GM20000 (cell line): ENCODE data around the gene CDKAL1.

Experiments
- DNase-seq: peaks from one replicate; pipeline ENCODE4 v3.0.0; 2012; ENCODE audit warnings: low spot score
- TF ChIP-seq, protein P1 (sequence below): IDR thresholded peaks from 2 replicates; pipeline ENCODE4 v1.5.1; 2012; ENCODE audit warnings: mild to moderate bottlenecking, control low read depth; ENCODE audit errors: extremely low read depth, missing control alignments

CDKAL1 gene

DNA sequence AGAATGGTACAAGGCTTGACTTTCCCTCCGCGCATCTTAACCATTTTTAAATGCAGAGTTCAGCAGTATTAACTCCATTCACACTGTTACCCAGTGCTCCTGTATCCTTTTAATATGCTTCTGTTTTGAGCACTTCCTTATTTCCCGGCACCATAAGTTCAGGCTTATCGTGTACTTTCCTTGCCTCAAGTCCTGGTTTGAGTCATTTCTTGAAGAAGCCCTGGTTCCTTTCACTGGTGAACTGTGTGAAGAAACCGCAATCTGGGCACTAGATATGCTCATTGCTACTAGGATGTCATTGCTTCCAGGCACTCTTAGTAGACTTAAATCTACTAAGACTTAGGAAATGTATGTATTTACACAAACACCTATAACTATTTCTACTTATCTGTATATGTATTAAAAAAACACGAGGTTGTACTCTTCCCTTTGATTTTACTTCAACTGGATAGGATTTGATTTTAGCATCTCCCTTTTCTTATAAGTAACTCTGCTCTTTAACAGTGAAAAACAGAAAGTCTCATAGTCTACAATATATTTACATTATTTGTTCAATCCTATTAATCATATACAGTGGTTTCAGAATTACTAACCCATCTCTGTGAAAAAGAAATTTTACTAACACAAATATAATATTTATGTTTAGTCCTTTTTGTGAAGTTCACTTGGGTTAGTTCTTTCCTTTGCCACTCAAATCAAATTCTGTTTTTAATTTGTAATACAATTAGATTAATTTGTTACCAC lies 135.5 kb downstream of the CDKAL1 start:
- TF ChIP-seq, protein P1, sequence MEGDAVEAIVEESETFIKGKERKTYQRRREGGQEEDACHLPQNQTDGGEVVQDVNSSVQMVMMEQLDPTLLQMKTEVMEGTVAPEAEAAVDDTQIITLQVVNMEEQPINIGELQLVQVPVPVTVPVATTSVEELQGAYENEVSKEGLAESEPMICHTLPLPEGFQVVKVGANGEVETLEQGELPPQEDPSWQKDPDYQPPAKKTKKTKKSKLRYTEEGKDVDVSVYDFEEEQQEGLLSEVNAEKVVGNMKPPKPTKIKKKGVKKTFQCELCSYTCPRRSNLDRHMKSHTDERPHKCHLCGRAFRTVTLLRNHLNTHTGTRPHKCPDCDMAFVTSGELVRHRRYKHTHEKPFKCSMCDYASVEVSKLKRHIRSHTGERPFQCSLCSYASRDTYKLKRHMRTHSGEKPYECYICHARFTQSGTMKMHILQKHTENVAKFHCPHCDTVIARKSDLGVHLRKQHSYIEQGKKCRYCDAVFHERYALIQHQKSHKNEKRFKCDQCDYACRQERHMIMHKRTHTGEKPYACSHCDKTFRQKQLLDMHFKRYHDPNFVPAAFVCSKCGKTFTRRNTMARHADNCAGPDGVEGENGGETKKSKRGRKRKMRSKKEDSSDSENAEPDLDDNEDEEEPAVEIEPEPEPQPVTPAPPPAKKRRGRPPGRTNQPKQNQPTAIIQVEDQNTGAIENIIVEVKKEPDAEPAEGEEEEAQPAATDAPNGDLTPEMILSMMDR, result no peak
- DNase-seq, result no peak

DNA sequence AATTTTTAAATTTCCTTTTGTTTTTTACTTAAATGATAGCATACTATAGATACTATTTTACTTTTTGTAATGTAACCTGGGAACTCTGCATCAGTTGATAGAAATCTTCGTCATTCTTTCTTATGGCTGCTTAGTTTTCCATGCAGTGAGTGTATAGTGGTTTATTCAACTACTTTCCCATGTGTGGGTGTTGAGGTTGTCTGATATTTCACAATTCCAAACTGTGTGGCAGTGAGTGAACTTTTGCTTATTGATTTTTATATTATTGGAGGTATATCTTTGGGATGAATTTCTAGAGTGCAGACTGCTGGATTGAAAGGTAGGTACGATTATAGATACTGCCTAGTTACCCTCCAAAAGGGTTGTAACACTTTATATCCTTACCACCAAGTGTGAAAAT lies 136.5 kb downstream of the CDKAL1 start:
- TF ChIP-seq, protein P1, result no peak
- no peak for DNase-seq

DNA sequence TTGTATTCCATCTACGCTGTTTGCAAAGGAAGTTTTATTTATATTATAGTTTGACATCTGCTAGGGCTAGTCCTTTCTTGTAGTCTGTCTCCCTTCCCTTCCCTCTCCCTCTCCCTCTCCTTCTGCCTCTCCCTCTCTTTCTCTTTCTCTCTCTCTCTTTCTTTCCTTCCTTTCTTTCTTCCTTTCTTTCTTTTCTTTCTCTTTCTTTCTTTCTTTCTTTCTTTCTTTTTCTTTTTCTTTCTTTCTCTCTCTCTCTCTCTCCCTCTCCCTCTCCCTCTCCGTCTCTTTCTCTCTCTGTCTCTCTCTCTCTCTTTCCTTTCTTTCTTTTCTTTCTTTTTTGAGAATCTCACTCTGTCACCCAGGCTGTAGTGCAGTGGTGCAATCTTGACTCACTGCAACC lies 137.8 kb downstream of the CDKAL1 start:
- TF ChIP-seq, protein P1, result no peak

DNA sequence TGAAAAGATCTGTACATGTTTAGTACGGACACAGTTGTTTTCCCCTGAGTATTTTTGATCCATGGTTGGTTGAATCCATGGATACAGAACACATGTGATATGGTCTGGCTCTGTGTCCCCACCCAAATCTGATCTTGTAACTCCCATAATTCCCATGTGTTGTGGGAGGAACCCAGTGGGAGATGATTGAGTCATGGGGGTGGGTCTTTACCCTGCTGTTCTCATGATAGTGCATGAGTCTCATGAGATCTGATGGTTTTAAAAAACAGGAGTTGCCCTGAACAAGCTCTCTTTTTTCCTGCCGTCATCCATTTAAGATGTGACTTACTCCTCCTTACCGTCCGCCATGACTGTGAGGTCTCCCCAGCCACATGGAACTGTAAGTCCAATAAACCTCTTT lies 139.2 kb downstream of the CDKAL1 start:
- TF ChIP-seq, protein P1, result no peak

More for the DNA sequence above, 137.8 kb downstream of the CDKAL1 start:
- no peak for DNase-seq

DNA sequence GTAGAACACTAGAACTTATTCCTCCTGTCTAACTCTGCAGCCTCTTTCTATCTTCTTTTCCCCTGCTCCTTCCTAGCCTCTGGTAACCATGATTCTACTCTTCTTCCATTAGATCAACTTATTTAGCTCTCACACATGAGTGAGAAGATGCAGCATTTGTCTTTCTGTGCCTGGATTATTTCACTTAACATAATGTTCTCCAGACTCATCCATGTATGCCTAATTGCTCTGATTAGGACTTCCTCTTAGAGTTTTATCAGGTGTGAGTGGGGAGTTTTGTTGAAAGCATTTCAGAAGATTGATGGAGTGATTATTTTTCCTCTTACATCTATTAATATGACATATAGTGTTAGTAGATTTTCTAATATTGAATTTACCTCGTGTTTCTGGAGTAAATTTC lies 140.4 kb downstream of the CDKAL1 start:
- DNase-seq, result no peak

More for the DNA sequence above, 139.2 kb downstream of the CDKAL1 start:
- no peak for DNase-seq

DNA sequence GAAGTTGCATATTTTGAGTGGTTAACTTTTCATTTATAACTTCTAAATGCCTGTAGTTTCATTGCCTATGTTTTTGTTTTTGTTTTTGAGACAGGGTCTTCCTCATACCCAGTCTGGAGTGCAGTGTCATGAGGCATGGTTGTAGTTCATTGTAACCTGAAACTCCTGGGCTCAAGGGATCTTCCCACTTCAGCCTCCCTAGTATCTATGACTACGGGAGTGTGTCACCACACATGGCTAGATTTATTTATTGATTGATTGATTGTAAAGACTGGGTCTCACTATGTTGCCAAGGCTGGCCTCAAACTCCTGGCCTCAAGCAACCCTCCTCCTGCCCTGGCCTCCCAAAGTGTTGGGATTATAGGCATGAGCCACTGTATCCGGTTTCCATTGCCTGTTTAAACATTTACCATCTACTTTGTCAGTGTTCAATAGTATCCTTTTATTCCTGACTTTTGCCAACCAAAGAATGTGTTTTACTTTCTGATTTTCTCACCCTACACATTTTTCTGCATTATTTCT lies 144.6 kb downstream of the CDKAL1 start:
- no peak for DNase-seq
- TF ChIP-seq, protein P1, result no peak

More for the DNA sequence above, 140.4 kb downstream of the CDKAL1 start:
- TF ChIP-seq, protein P1, result no peak

DNA sequence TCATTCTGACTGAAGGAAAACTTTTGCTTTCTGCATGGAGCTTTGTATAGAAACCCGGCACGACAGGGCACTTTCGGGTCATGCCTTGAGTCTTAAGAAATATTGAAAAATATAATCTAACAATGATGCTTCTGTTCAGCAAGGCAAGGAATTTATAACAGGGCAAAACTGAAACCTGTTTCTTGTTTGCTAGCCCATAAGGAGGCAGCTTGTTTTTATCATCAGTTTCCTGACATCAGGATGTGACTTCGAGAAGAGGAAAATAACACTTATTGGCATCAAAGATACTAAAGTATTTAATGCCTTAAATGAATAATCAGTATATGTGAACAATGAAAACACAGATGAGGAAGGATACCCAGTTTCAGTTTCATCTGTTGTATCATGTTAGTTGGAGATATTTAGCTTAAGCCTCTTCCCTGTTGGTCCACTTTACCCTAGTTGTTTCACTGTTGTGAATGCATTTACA lies 146.5 kb downstream of the CDKAL1 start:
- no peak for DNase-seq

More for the DNA sequence above, 146.5 kb downstream of the CDKAL1 start:
- TF ChIP-seq, protein P1, result no peak
